BE2C (cell line): ENCODE data around the gene KCNC4.
A peak's percentile ranks its signal among the peaks of the same experiment; 100 is the strongest.

ENCODE experiments used
- DNase-seq: peaks from one replicate; pipeline ENCODE4 v3.0.0-alpha.2; 2020
- H3K27me3 ChIP-seq: fragments of 250-450 bp; sonication (Bioruptor Pico); 2 replicates; pipeline ENCODE4 v1.5.1; 2020; ENCODE audit warnings: mild to moderate bottlenecking
- H3K36me3 ChIP-seq: fragments of 250-450 bp; sonication (Bioruptor Pico); 2 replicates; pipeline ENCODE4 v1.5.1; 2020; ENCODE audit warnings: mild to moderate bottlenecking
- H3K4me1 ChIP-seq: fragments of 250-450 bp; sonication (Bioruptor Pico); 2 replicates; pipeline ENCODE4 v1.5.1; 2020
- H3K4me3 ChIP-seq: 2 replicates; pipeline ENCODE4 v1.5.1; 2011; ENCODE audit warnings: low read depth, low read length
- H3K9me3 ChIP-seq: fragments of 250-450 bp; sonication (Bioruptor Pico); 2 replicates; pipeline ENCODE4 v1.5.1; 2020
- TF ChIP-seq, protein P1 (sequence below): IDR thresholded peaks from 2 replicates; pipeline ENCODE4 v1.5.1; 2012; ENCODE audit warnings: mild to moderate bottlenecking, low read depth, low read length

The KCNC4 gene

DNA sequence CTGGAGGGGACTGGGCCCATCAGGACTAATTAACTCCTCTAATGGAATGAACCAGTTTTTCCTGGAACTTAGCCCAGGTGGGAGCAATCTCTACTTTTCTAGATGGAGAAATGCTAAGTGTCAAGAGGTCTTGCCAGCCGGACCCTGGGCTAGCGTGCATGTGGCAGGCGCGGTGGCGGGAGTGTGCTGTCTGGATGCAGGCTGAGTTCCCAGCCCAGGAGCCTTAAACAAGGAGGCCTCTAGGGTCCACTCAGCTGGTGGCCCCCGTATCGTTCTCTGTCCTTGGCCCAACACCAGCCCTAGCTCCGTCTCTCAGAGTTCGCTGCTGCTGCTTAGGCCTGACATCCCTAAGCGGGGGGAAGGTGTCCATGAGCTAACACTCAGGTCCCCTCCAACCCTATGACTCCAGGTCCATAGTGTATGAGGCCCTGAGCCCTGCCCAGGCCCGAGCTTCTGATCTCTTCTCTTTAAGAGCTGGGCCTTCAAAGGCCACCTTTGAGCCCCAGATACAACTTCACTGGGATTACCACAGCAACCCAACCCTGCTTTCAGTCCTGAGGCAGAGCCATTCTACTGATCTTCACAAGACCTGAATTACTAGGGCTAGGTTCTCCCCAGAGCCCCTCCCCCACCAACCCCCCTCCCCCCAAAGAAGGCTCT, 3.7 kb upstream of the KCNC4 start:
- Histone ChIP-seq H3K4me1 (peaks cover 21% of the 10 kb centered on the region; the same call in 1 of the 2 replicates), H3K4me3 (no peak overlapping the region), H3K36me3 (no peaks in the 10 kb centered on the region), H3K9me3 (no peaks in the 10 kb centered on the region), H3K27me3 (peaks cover 7% of the 10 kb centered on the region)
- no peak for DNase-seq
- TF ChIP-seq, protein P1, sequence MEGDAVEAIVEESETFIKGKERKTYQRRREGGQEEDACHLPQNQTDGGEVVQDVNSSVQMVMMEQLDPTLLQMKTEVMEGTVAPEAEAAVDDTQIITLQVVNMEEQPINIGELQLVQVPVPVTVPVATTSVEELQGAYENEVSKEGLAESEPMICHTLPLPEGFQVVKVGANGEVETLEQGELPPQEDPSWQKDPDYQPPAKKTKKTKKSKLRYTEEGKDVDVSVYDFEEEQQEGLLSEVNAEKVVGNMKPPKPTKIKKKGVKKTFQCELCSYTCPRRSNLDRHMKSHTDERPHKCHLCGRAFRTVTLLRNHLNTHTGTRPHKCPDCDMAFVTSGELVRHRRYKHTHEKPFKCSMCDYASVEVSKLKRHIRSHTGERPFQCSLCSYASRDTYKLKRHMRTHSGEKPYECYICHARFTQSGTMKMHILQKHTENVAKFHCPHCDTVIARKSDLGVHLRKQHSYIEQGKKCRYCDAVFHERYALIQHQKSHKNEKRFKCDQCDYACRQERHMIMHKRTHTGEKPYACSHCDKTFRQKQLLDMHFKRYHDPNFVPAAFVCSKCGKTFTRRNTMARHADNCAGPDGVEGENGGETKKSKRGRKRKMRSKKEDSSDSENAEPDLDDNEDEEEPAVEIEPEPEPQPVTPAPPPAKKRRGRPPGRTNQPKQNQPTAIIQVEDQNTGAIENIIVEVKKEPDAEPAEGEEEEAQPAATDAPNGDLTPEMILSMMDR, result no peak

DNA sequence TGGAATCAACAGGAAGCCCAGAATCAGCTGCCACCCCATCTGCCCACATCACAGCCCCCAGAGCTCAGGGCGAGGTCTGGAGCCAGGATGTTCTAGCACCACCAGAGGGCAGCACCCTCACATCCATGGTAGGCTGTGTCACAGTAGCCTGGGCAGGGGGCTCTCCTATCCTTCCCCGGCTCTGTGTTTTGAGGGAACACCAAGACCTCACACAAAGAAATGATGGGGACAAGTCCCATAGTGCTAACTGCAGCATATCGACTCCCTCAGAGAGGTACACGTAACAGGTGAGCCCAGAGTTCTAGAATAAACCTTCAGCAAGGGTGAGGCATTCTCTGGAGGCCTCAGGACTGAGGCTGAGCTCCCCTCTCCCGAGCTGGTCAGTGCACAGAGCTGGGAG, 2.3 kb upstream of the KCNC4 start:
- H3K4me1 ChIP-seq, result peaks cover 21% of the 10 kb centered on the region; the same call in 1 of the 2 replicates
- no peaks in the 10 kb centered on the region for H3K9me3 ChIP-seq
- no peak overlapping the region for H3K4me3 ChIP-seq
- H3K36me3 ChIP-seq, result no peaks in the 10 kb centered on the region
- H3K27me3 ChIP-seq, result peaks cover 7% of the 10 kb centered on the region
- peak; percentile 88 for DNase-seq
- TF ChIP-seq, protein P1, result peak; percentile 94

DNA sequence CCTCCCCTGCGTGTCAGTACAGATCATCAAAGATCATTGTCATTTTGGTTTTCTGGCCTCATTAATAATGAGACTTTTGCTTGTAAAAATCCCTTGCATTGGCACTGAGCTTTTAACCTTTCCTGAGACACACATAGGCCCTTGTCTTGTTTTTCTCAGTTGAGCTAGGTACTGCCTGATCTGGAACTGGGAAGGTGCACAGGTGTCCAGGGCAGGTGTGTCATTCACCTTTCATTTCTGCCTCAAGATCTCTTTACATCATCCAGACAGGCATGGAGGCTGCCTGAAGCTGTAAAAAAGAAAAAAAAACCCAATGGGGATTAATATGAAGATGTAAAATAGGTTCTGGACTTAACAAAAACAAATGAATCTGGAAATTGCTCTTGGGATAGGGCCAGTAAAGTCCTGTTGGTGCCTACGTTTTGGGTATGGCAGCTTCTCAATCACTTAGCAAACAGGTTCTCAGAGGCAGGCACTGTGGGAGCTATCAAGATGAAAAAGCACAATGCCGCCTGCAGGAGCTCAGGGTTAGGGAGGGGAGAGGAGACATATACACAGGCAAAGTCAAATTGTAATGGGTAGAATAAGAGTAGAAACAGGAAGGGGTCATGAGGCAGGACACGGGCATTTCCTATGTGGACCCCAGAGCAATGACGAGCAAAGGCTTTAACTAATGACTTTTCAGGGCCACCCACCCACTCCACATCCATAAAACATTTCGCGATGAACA, 1.0 kb upstream of the KCNC4 start:
- peaks cover 20% of the 10 kb centered on the region; the same call in 1 of the 2 replicates for H3K4me1 ChIP-seq
- peak overlapping the region; percentile 63 for H3K4me3 ChIP-seq
- TF ChIP-seq, protein P1, result no peak
- DNase-seq, result no peak
- H3K27me3 ChIP-seq, result peaks cover 7% of the 10 kb centered on the region
- no peaks in the 10 kb centered on the region for H3K9me3 ChIP-seq
- H3K36me3 ChIP-seq, result no peaks in the 10 kb centered on the region

DNA sequence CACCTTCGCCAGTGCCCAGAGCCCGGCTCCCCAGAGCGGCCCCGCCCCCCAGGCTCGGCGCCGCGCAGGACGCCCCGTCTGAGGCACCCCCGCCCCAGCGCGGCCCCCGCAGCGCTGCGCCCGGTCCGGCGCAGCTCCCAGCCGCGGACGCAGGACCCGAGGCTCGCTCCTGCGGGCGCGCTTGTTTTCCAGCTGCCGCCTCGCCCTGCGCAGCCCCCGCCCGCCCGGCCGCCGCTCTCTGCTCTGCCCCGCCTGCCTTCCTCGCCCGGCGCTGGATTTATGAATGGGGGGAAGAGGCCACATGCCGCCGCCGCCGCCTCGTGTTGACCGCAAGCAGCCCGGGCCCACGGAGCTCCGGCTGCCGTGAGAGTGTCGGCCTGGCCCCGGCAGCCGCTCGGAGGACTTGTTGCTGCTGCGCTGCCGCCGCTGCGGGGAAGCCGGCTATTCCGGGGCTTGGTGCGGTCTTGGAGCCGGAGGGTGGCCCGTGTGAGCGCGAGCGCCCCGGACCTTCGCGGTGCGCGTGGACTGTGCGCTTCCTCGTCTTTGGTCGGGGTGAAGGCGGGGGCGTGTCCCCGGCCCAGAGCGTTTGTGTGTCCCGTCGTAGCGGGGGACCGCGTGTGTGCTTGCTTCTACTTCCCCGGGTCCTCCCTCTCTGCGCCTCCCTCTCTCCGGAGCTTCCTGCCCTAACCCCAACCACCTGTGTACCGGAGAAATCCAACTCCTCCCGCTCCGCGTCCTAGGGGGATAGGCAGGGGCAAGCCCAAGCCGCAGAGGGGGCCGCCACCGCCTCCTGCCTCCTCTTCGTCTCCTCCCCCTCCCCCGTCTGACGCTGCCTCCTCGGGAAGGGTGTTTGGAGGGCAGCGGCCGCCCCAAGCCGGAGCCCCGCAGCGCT, 736 bp downstream of the KCNC4 start:
- H3K4me1 ChIP-seq, result peaks cover 38% of the 10 kb centered on the region
- H3K36me3 ChIP-seq, result no peaks in the 10 kb centered on the region
- no peaks in the 10 kb centered on the region for H3K9me3 ChIP-seq
- H3K27me3 ChIP-seq, result peaks cover 7% of the 10 kb centered on the region
- DNase-seq, result peak; percentile 60
- TF ChIP-seq, protein P1, result no peak
- H3K4me3 ChIP-seq, result peak overlapping the region; percentile 63

DNA sequence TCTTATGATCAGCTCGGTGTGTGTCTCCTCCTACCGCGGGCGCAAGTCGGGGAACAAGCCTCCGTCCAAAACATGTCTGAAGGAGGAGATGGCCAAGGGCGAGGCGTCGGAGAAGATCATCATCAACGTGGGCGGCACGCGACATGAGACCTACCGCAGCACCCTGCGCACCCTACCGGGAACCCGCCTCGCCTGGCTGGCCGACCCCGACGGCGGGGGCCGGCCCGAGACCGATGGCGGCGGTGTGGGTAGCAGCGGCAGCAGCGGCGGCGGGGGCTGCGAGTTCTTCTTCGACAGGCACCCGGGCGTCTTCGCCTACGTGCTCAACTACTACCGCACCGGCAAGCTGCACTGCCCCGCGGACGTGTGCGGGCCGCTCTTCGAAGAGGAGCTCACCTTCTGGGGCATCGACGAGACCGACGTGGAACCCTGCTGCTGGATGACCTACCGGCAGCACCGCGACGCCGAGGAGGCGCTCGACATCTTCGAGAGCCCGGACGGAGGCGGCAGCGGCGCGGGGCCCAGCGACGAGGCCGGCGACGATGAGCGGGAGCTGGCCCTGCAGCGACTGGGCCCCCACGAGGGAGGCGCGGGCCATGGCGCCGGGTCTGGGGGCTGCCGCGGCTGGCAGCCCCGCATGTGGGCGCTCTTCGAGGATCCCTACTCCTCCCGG, 1.5 kb downstream of the KCNC4 start:
- Histone ChIP-seq H3K4me3 (peak overlapping the region; percentile 63), H3K4me1 (peaks cover 34% of the 10 kb centered on the region), H3K27me3 (peaks cover 7% of the 10 kb centered on the region), H3K9me3 (no peaks in the 10 kb centered on the region), H3K36me3 (no peaks in the 10 kb centered on the region)
- TF ChIP-seq, protein P1, result no peak
- DNase-seq, result no peak
